Esophagus (tissue), 2 donors: ENCODE measurements around the gene SLC39A6. TPM values are rescaled to one million over a fixed set of nuclear protein-coding genes. Genes with fewer than 3 reads are reported as not detected.

Experiments used
- H3K27ac ChIP-seq, 2 donors: one replicate each; pipeline ENCODE4 v1.5.1; 2013; ENCODE audit warnings: low read depth in 2 of 2, mild to moderate bottlenecking in 2 of 2, inconsistent platforms in 1 of 2, low read length in 1 of 2, moderate library complexity in 1 of 2
- H3K27me3 ChIP-seq, 2 donors: one replicate each; pipeline ENCODE4 v1.6.1; 2013; ENCODE audit warnings: low read length in 2 of 2, control low read depth in 1 of 2, mild to moderate bottlenecking in 1 of 2; ENCODE audit not compliant: insufficient read depth in 2 of 2, control insufficient read depth in 1 of 2
- H3K36me3 ChIP-seq, 2 donors: one replicate each; pipeline ENCODE4 v1.6.1; 2013; ENCODE audit warnings: low read length in 1 of 2; ENCODE audit not compliant: control insufficient read depth in 2 of 2, insufficient read depth in 2 of 2
- H3K4me1 ChIP-seq, 2 donors: one replicate each; pipeline ENCODE4 v1.6.1; 2013; ENCODE audit warnings: low read length in 1 of 2; ENCODE audit not compliant: control insufficient read depth in 2 of 2, insufficient read depth in 2 of 2
- H3K4me3 ChIP-seq, 2 donors: one replicate each; pipeline ENCODE4 v1.5.1; 2013; ENCODE audit warnings: low read length in 2 of 2, mild to moderate bottlenecking in 2 of 2, low read depth in 1 of 2, moderate library complexity in 1 of 2
- H3K9me3 ChIP-seq, 2 donors: one replicate each; pipeline ENCODE4 v1.6.1; 2013; ENCODE audit warnings: mild to moderate bottlenecking in 2 of 2, low read depth in 1 of 2, low read length in 1 of 2, moderate library complexity in 1 of 2; ENCODE audit not compliant: control insufficient read depth in 2 of 2, insufficient read depth in 1 of 2
- WGBS, 2 donors: extraction: QIAGEN DNeasy Blood & Tissue Kit; methylation state at CpG; one replicate each; pipeline ENCODE4 v1.1.7; 2013; 5-methylcytosine and 5-hydroxymethylcytosine counted together
- polyA plus RNA-seq, 2 donors: library from polyadenylated mRNA; stranded (reverse); fragments of 200-250 nt; gene quantifications; one replicate each; pipeline ENCODE4 v1.2.3, GENCODE V29; 2013
- donor health status: healthy with polysubstance abuse.
- donor health status: Bipolar disorder and iron deficiency.

The SLC39A6 gene
- polyA plus RNA-seq, 2 donors: 2.8 to 11.9 TPM

DNA sequence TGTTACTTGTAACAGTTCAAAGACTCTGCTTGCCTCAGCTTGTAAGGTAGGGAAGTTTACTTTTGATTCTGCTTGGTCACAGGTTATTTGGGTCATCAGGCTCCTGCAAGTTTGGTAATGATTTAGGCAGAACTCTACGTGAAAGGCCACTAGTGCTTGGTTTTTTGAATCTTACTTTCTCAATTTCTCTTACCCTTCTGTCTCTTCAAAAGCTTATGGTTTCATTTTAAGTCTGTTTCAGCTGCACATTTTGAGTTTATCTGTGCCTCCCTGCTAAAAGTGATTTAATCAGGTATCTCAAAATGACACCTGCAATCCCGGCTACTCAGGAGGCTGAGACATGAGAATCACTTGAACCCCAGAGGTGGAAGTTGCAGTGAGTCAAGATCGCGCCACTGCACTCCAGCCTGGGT is 31.8 kb upstream of the SLC39A6 start:
- 83 to 84% methylated on average over 4 of the region's 4 CpGs for WGBS, 2 donors
- H3K4me1 ChIP-seq: no peaks in the 10 kb centered on the region
- no peaks in the 10 kb centered on the region for H3K9me3 ChIP-seq
- H3K4me3 ChIP-seq: no peak overlapping the region
- H3K27ac ChIP-seq: no peak overlapping the region
- H3K36me3 ChIP-seq: peaks cover 0 to 2% of the 10 kb centered on the region in 2 donors
- H3K27me3 ChIP-seq: no peaks in the 10 kb centered on the region

DNA sequence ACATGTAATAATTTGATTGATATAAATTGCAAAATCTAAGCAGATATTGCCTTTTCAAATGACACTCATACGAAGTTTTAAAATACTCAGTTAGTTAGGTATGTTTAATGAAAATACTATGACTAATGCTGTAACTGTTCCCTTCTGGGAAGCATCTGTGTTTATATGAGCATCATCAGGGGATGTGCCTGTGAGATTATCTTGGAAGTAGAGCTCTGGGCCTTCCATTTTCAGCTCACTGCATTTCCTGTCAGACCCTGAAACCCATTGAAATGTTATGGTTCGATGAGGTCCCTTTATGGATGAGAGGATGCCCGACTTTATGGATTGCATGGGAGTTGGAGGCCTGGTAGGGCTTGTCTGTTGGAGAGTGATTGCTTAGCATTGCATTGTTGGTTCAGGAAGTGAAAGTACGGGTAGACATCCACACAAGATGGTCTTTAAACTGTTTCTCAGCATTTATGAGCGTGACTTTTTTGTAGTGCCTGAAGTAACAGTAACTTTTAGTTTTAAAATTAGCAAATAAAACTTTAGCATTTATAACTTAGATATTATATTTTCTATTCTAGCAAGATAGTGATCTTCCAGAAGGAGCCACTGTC is 29.2 kb upstream of the SLC39A6 start:
- WGBS, 2 donors: 78 to 82% methylated on average over 5 of the region's 5 CpGs
- no peaks in the 10 kb centered on the region for H3K27me3 ChIP-seq
- H3K36me3 ChIP-seq: peaks cover 1 to 5% of the 10 kb centered on the region in 2 donors
- no peak overlapping the region for H3K27ac ChIP-seq
- H3K9me3 ChIP-seq: no peaks in the 10 kb centered on the region
- H3K4me1 ChIP-seq: no peaks in the 10 kb centered on the region
- H3K4me3 ChIP-seq: no peak overlapping the region

- Histone ChIP-seq H3K36me3 (peaks cover 5 to 6% of the 10 kb centered on the region in 2 donors), H3K27ac (no peak overlapping the region), H3K4me1 (no peaks in the 10 kb centered on the region), H3K9me3 (no peaks in the 10 kb centered on the region), H3K27me3 (no peaks in the 10 kb centered on the region), H3K4me3 (no peak overlapping the region)
Observed at GRCh38 chr18:36157441-36157840, 28.3 kb upstream of the SLC39A6 start.

GRCh38 chr18:36155851-36156757 is 27.0 kb upstream of the SLC39A6 start:
- Histone ChIP-seq H3K9me3 (no peaks in the 10 kb centered on the region), H3K4me3 (no peak overlapping the region), H3K4me1 (no peaks in the 10 kb centered on the region), H3K36me3 (peaks cover 5 to 12% of the 10 kb centered on the region in 2 donors), H3K27me3 (no peaks in the 10 kb centered on the region), H3K27ac (no peak overlapping the region)
- WGBS, 2 donors: 84 to 93% methylated on average over 7 of the region's 7 CpGs

DNA sequence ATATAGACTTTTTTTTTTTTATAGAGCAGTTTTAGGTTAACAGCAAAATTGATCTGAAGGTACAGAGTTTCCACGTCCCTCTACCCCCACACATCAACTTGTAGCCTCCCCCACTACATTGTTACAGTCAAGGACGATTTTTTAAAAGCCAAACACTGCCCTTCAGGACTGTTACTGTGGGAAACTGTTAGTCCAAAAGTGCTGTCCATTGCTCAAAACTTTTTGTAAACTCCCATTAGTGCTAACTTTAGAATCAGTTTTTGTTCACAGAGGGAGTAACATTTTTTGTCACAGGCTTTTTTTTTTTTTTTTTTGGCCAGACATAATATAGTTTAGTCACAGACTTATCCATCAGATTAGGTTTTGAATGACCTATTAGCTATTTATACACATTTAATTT is 24.6 kb upstream of the SLC39A6 start:
- H3K4me3 ChIP-seq: no peak overlapping the region
- no peak overlapping the region for H3K27ac ChIP-seq
- peaks cover 5 to 19% of the 10 kb centered on the region in 2 donors for H3K36me3 ChIP-seq
- no peaks in the 10 kb centered on the region for H3K27me3 ChIP-seq
- WGBS, 2 donors: 66 to 74% methylated on average over 2 of the region's 2 CpGs
- H3K9me3 ChIP-seq: no peaks in the 10 kb centered on the region
- H3K4me1 ChIP-seq: no peaks in the 10 kb centered on the region

DNA sequence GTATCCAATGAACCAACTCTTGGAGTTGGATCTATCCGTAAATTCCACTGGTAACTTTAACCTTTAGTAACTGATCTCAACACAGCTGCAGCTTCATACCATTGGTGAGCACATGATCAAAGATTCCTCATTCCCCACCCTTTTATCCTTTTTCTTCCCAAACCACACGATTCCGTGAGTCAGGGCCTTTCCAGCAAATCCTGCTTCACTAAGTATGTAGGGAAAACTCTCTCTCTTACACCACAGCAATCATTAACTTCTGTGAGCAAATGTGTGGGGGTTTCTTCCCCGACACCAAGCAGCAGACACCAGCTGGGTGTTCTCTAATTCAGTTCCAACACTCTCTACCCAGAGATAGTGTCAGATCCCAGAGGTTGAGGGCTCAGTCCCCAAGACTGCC is 24.1 kb upstream of the SLC39A6 start:
- Histone ChIP-seq H3K4me1 (no peaks in the 10 kb centered on the region), H3K9me3 (no peaks in the 10 kb centered on the region), H3K27me3 (no peaks in the 10 kb centered on the region), H3K36me3 (peaks cover 5 to 19% of the 10 kb centered on the region in 2 donors), H3K27ac (no peak overlapping the region), H3K4me3 (no peak overlapping the region)
- WGBS, 2 donors: 80 to 81% methylated on average over 4 of the region's 4 CpGs

DNA sequence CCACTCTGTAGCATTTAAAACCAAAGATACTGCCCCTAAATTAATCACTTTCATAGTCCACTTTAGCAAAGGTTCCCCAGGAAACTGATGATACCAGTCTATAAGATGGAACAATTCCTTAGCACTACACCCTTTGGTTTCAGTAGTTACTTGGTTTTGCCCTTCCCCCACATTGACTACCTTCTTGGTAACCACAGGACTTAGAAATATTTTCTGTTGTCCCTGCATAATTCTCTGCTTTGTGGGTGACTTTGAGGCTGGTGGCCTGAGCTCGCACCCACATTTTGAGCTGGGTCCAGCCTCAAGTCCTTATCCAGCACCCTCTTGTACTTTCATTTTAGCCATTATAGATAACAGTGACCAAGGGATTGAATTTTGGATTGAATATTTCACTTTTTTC is 23.6 kb upstream of the SLC39A6 start:
- Histone ChIP-seq H3K9me3 (no peaks in the 10 kb centered on the region), H3K36me3 (peaks cover 5 to 19% of the 10 kb centered on the region in 2 donors), H3K4me3 (no peak overlapping the region), H3K27ac (no peak overlapping the region), H3K4me1 (no peaks in the 10 kb centered on the region), H3K27me3 (no peaks in the 10 kb centered on the region)
- WGBS, 2 donors: 95 to 100% methylated on average over 1 of the region's 1 CpG

- Histone ChIP-seq H3K27me3 (no peaks in the 10 kb centered on the region), H3K4me1 (no peaks in the 10 kb centered on the region), H3K27ac (no peak overlapping the region), H3K9me3 (no peaks in the 10 kb centered on the region), H3K36me3 (peaks cover 2 to 19% of the 10 kb centered on the region in 2 donors), H3K4me3 (no peak overlapping the region)
- 90 to 91% methylated on average over 5 of the region's 5 CpGs for WGBS, 2 donors
Observed at GRCh38 chr18:36149514-36150289, 20.6 kb upstream of the SLC39A6 start.

GRCh38 chr18:36143391-36143790 is 14.3 kb upstream of the SLC39A6 start:
- Histone ChIP-seq H3K4me3 (no peak overlapping the region), H3K36me3 (peaks cover 3 to 6% of the 10 kb centered on the region in 2 donors), H3K27me3 (no peaks in the 10 kb centered on the region), H3K4me1 (no peaks in the 10 kb centered on the region), H3K9me3 (no peaks in the 10 kb centered on the region), H3K27ac (no peak overlapping the region)
- WGBS, 2 donors: 98 to 100% methylated on average over 1 of the region's 2 CpGs
